Measurements from ENCODE around the gene DHRS9.

DNA sequence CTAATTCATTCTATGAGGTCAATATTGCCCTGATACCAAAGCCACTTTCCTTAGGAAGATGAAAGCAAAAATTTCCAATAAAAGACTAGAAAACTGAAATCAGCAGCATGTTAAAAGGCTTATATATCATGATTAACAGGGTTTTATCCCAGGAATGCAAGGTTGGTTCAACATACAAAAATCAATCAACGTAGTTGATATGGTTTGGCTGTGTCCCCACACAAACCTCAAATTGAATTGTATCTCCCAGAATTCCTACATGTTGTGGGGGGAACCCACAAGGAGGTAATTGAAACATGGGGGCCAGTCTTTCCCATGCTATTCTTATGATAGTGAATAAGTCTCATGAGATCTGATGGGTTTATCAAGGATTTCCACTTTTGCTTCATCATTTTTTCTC lies 26.5 kb upstream of the DHRS9 start:
- TF ChIP-seq, protein P1, sequence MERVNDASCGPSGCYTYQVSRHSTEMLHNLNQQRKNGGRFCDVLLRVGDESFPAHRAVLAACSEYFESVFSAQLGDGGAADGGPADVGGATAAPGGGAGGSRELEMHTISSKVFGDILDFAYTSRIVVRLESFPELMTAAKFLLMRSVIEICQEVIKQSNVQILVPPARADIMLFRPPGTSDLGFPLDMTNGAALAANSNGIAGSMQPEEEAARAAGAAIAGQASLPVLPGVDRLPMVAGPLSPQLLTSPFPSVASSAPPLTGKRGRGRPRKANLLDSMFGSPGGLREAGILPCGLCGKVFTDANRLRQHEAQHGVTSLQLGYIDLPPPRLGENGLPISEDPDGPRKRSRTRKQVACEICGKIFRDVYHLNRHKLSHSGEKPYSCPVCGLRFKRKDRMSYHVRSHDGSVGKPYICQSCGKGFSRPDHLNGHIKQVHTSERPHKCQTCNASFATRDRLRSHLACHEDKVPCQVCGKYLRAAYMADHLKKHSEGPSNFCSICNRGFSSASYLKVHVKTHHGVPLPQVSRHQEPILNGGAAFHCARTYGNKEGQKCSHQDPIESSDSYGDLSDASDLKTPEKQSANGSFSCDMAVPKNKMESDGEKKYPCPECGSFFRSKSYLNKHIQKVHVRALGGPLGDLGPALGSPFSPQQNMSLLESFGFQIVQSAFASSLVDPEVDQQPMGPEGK (CRISPR knock-in tag; IDR thresholded peaks at IDR 0.05; ENCODE audit: borderline replicate concordance), result no peak
- TF ChIP-seq ZFP30 (CRISPR knock-in tag; IDR thresholded peaks at IDR 0.05) (no peak), TOX (CRISPR knock-in tag; IDR thresholded peaks at IDR 0.05; ENCODE audit: borderline replicate concordance) (no peak), ZNF565 (CRISPR knock-in tag; conservative IDR thresholded peaks at IDR 0.05; ENCODE audit: low read depth) (no peak)

All from SK-N-SH treated with all-trans-retinoic acid at 6 μM for 48 hours (cell line).